NB4 (cell line): ENCODE measurements around the gene LMO1.

Experiments
- POLR2A ChIP-seq: IDR thresholded peaks from 2 replicates; pipeline ENCODE4 v1.6.1; 2011; ENCODE audit warnings: mild to moderate bottlenecking; ENCODE audit not compliant: insufficient read length; ENCODE audit errors: extremely low read depth
- TF ChIP-seq, protein P1 (sequence below): IDR thresholded peaks from one replicate; pipeline ENCODE4 v1.5.1; 2012; ENCODE audit warnings: low read depth, low read length

GRCh38 chr11:8252946-8253345 is 10.7 kb downstream of the LMO1 start:
- TF ChIP-seq, protein P1, sequence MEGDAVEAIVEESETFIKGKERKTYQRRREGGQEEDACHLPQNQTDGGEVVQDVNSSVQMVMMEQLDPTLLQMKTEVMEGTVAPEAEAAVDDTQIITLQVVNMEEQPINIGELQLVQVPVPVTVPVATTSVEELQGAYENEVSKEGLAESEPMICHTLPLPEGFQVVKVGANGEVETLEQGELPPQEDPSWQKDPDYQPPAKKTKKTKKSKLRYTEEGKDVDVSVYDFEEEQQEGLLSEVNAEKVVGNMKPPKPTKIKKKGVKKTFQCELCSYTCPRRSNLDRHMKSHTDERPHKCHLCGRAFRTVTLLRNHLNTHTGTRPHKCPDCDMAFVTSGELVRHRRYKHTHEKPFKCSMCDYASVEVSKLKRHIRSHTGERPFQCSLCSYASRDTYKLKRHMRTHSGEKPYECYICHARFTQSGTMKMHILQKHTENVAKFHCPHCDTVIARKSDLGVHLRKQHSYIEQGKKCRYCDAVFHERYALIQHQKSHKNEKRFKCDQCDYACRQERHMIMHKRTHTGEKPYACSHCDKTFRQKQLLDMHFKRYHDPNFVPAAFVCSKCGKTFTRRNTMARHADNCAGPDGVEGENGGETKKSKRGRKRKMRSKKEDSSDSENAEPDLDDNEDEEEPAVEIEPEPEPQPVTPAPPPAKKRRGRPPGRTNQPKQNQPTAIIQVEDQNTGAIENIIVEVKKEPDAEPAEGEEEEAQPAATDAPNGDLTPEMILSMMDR, result no peak
- no peak for TF ChIP-seq POLR2A
